ENCODE data around the gene PTPRN2. TPM values are rescaled to one million over a fixed set of nuclear protein-coding genes. Genes with fewer than 3 reads are reported as not detected.

The PTPRN2 gene
- total and polyA plus RNA-seq, 9 of the 15 experiments (the other 6 are each of a cell fraction or from before 2014, with no cell fraction given), result not detected

GRCh38 chr7:158396982-158397862 lies 190.4 kb downstream of the PTPRN2 start (continued):
- TF ChIP-seq ELK3 (CRISPR knock-in tag; IDR thresholded peaks at IDR 0.05) (no peak), ETS2 (tag; IDR thresholded peaks at IDR 0.05; ENCODE audit: borderline replicate concordance, poor library complexity, severe bottlenecking) (no peak), YBX1 (IDR thresholded peaks at IDR 0.05) (no peak), HDAC8 (tag; IDR thresholded peaks at IDR 0.05) (no peak), FOXK2 (conservative IDR thresholded peaks at IDR 0.05 in 1 of 2, IDR thresholded peaks at IDR 0.05 in 1 of 2; ENCODE audit: low read depth in 2 of 2) (no peak), CBFA2T2 (conservative IDR thresholded peaks at IDR 0.05) (no peak), MLLT1 (IDR thresholded peaks at IDR 0.05) (no peak), SLC30A9 (CRISPR knock-in tag; IDR thresholded peaks at IDR 0.05) (no peak)
